Pancreas (tissue), 10 donors: Measurements from ENCODE around the gene CKS2. TPM values are rescaled to one million over a fixed set of nuclear protein-coding genes. Genes with fewer than 3 reads are reported as not detected.
A peak's percentile ranks its signal among the peaks of the same experiment; 100 is the strongest.

Source experiments
- ATAC-seq, 4 donors: fragments of 200-7000 bp; cut with Tn5 transposase; one replicate each; pipeline versions ENCODE4 v1.8.0 to v1.9.1; 2020; ENCODE audit warnings: mild to moderate bottlenecking in 4 of 4, moderate library complexity in 4 of 4
- DNase-seq, 6 donors: peaks; one replicate each; pipeline ENCODE4 v3.0.0-alpha.2; 2020
- FAIRE-seq: peaks from 2 replicates; lab custom pipeline; 2012; peaks lifted over from hg19 to GRCh38; lab: Jason Lieb, UNC
- H3K27ac ChIP-seq, 4 donors: fragments of 200-600 bp; sonication (generic); 1 replicate in 3 of 4; 2 replicates in 1 of 4; pipeline versions ENCODE4 v1.5.0 to v1.8.0; 2020
- H3K27me3 ChIP-seq, 4 donors: fragments of 200-600 bp; one replicate each; pipeline ENCODE4 v1.8.0; 2021
- H3K36me3 ChIP-seq, 3 donors: fragments of 200-600 bp; sonication (generic) in 1 of 3; one replicate each; pipeline versions ENCODE4 v1.5.0 to v1.8.0; 2020 to 2021
- H3K4me1 ChIP-seq, 3 donors: fragments of 200-600 bp; one replicate each; pipeline ENCODE4 v1.8.0; 2021
- H3K4me3 ChIP-seq, 4 donors: fragments of 200-600 bp; sonication (generic) in 2 of 4; one replicate each; pipeline versions ENCODE4 v1.5.0 to v1.8.0; 2020 to 2021
- H3K9me3 ChIP-seq, 4 donors: fragments of 200-600 bp; one replicate each; pipeline ENCODE4 v1.8.0; 2021
- CTCF ChIP-seq, 4 donors: fragments of 200-600 bp; sonication (generic) in 3 of 4; IDR thresholded peaks; one replicate each; pipeline versions ENCODE4 v1.5.0 to v1.8.0; 2021; ENCODE audit warnings: antibody characterized with exemption in 4 of 4
- WGBS, 2 donors: extraction: QIAGEN DNeasy Blood & Tissue Kit; methylation state at CpG; one replicate each; pipeline ENCODE4 v1.1.7; 2013; 5-methylcytosine and 5-hydroxymethylcytosine counted together
- intact Hi-C, 3 donors: fragments of 100-400 bp; cut with DNase I; formaldehyde crosslinking; loops; one replicate each; pipeline versions ENCODE4 v1.11.1 to v1.14.2; 2022
- polyA plus RNA-seq, 2 donors: library from polyadenylated mRNA; stranded (reverse); fragments of 200-250 nt; gene quantifications; one replicate each; pipeline ENCODE4 v1.2.3, GENCODE V29; 2013
- total RNA-seq, 6 donors: library from RNA; stranded (reverse); fragmentation: NEBNext Ultra II Directional in 4 of 6; extraction: Animal tissue kit (Norgen Biotek cat#: 25700) in 4 of 6; gene quantifications; one replicate each; pipeline versions ENCODE4 v1.2.1 to v1.2.4, GENCODE V29; 2021 to 2023
- donor health status: healthy with polysubstance abuse.
- donor health status: DM: no; HTN: no; CAD: no; lungs with moderate emphysema.
- donor health status: DM: no; HTN: no; CAD: no.
- donor health status: control.
- donor health status: control.
- donor health status: Bipolar disorder and iron deficiency.
- donor health status: DM: yes; HTN: yes; CAD: no.
- donor health status: DM: no; HTN: no; CAD: no.
- donor health status: DM: no; HTN: no; CAD: no.
- donor health status: DM: yes; HTN: yes; CAD: no.

Gene CKS2
- total and polyA plus RNA-seq, 8 donors = 0.83 to 4.1 (median 3.0) TPM

GRCh38 chr9:89359751-89360261, 48.8 kb downstream of the CKS2 start:
- Histone ChIP-seq H3K4me1 (no peaks in the 10 kb centered on the region), H3K9me3 (no peaks in the 10 kb centered on the region), H3K27me3 (no peaks in the 10 kb centered on the region), H3K36me3 (peaks cover 0 to 64% (median 35%) of the 10 kb centered on the region in 3 donors), H3K4me3 (no peak overlapping the region), H3K27ac (no peak overlapping the region)
- FAIRE-seq (no peak), DNase-seq (peak in 1 of 6 donors; percentile 8), ATAC-seq (peak in 2 of 4 donors; percentile 5 to 26)
- TF ChIP-seq CTCF (IDR thresholded peaks at IDR 0.05) = no peak
- intact Hi-C loops = no loop called here
- WGBS, 2 donors = 81 to 83% methylated on average over 8 of the region's 8 CpGs

- ATAC-seq = peak; percentile 28 to 63 (median 48)
- Histone ChIP-seq H3K36me3 (peaks cover 0 to 57% (median 33%) of the 10 kb centered on the region in 3 donors), H3K4me3 (no peak overlapping the region), H3K9me3 (no peaks in the 10 kb centered on the region), H3K27me3 (no peaks in the 10 kb centered on the region), H3K27ac (no peak overlapping the region), H3K4me1 (no peaks in the 10 kb centered on the region)
- no peak for TF ChIP-seq CTCF (IDR thresholded peaks at IDR 0.05)
- intact Hi-C loops = no loop called here
- 50 to 54% methylated on average over 3 of the region's 3 CpGs for WGBS, 2 donors
- peak in 3 of 6 donors; percentile 12 to 51 (median 39) for DNase-seq
- FAIRE-seq = no peak
Observed at GRCh38 chr9:89360465-89360864, 49.5 kb downstream of the CKS2 start.

- Histone ChIP-seq H3K4me3 (no peak overlapping the region), H3K27me3 (no peaks in the 10 kb centered on the region), H3K27ac (no peak overlapping the region), H3K4me1 (no peaks in the 10 kb centered on the region), H3K9me3 (no peaks in the 10 kb centered on the region), H3K36me3 (peaks cover 0 to 52% (median 33%) of the 10 kb centered on the region in 3 donors)
- TF ChIP-seq CTCF (IDR thresholded peaks at IDR 0.05) = no peak
- peak in 1 of 6 donors; percentile 8 for DNase-seq
- no peak for FAIRE-seq
- ATAC-seq = no peak
- intact Hi-C loops = no loop called here
- 93 to 96% methylated on average over 6 of the region's 6 CpGs for WGBS, 2 donors
Observed at GRCh38 chr9:89361031-89361430, 50.0 kb downstream of the CKS2 start.

GRCh38 chr9:89361816-89362646, 51.0 kb downstream of the CKS2 start:
- DNase-seq (peak in 2 of 6 donors; percentile 7 to 45), ATAC-seq (no peak), FAIRE-seq (no peak)
- H3K27ac ChIP-seq = no peak overlapping the region
- H3K36me3 ChIP-seq = peaks cover 0 to 48% (median 29%) of the 10 kb centered on the region in 3 donors
- 87 to 93% methylated on average over 9 of the region's 9 CpGs for WGBS, 2 donors
- no peak overlapping the region for H3K4me3 ChIP-seq
- no peaks in the 10 kb centered on the region for H3K9me3 ChIP-seq
- intact Hi-C loops = no loop called here
- H3K4me1 ChIP-seq = no peaks in the 10 kb centered on the region
- TF ChIP-seq CTCF (IDR thresholded peaks at IDR 0.05) = no peak
- H3K27me3 ChIP-seq = no peaks in the 10 kb centered on the region
